ENCODE results near the gene ZBTB25. TPM values are rescaled to one million over a fixed set of nuclear protein-coding genes. Genes with fewer than 3 reads are reported as not detected.

The ZBTB25 gene
- polyA plus RNA-seq, 1 donor (not counting 4 experiments of a cell fraction or from before 2014, with no cell fraction given) = 6.8 TPM

GRCh38 chr14:64450255-64450654, 53.4 kb downstream of the ZBTB25 start:
- TF ChIP-seq EZH2 (IDR thresholded peaks at IDR 0.05; ENCODE audit: low read length) (no peak), CTCF (optimal IDR thresholded peaks at IDR 0.05 in 1 of 3, IDR thresholded peaks at IDR 0.05 in 1 of 3, conservative IDR thresholded peaks at IDR 0.05 in 1 of 3; ENCODE audit: extremely low read depth in 1 of 3, insufficient read depth in 2 of 3, low read length in 3 of 3) (no peak)
- H3K4me3 ChIP-seq (ENCODE audit: control insufficient read depth in 2 of 3, extremely low read depth in 1 of 3, insufficient read depth in 2 of 3, low read depth in 1 of 3, low read length in 3 of 3) = no peak overlapping the region
- H3K9me3 ChIP-seq (ENCODE audit: control insufficient read depth, low read depth, low read length) = no peaks in the 10 kb centered on the region
- FAIRE-seq (no peak), DNase-seq (ENCODE audit: low read depth, low spot score) (no peak)
- no peak overlapping the region for H3K27ac ChIP-seq (ENCODE audit: control insufficient read depth, insufficient read depth, low read length)
- peaks cover 24 to 29% of the 10 kb centered on the region in 2 experiments for H3K36me3 ChIP-seq (ENCODE audit: control insufficient read depth in 2 of 2, extremely low read depth in 1 of 2, insufficient read depth in 2 of 2, low read length in 2 of 2)
- H3K27me3 ChIP-seq (ENCODE audit: control insufficient read depth, extremely low read depth, insufficient read depth, low read length) = no peaks in the 10 kb centered on the region
- no peak overlapping the region for H2AFZ ChIP-seq (ENCODE audit: control insufficient read depth, low read length)
- dilution Hi-C loops (cut with MboI; ENCODE audit: extremely low pct_ligation_motif_present, low sequenced_read_pairs) = no loop called here
- no peak overlapping the region for H3K9ac ChIP-seq (ENCODE audit: control insufficient read depth, extremely low read depth, insufficient read depth, low read length)
- no peak overlapping the region for H3K4me2 ChIP-seq (ENCODE audit: control insufficient read depth, extremely low read depth, insufficient read depth, low read depth, low read length)
- H3K9me1 ChIP-seq (ENCODE audit: control insufficient read depth, extremely low read depth, insufficient read depth, low read length) = no peaks in the 10 kb centered on the region
- H4K20me1 ChIP-seq (ENCODE audit: control insufficient read depth, extremely low read depth, insufficient read depth, low read length) = no peaks in the 10 kb centered on the region
- no peaks in the 10 kb centered on the region for H3K4me1 ChIP-seq (ENCODE audit: control insufficient read depth, extremely low read depth, insufficient read depth, low read length)
- no peaks in the 10 kb centered on the region for H3K79me2 ChIP-seq (ENCODE audit: control insufficient read depth, insufficient read depth, low read length)

DNA sequence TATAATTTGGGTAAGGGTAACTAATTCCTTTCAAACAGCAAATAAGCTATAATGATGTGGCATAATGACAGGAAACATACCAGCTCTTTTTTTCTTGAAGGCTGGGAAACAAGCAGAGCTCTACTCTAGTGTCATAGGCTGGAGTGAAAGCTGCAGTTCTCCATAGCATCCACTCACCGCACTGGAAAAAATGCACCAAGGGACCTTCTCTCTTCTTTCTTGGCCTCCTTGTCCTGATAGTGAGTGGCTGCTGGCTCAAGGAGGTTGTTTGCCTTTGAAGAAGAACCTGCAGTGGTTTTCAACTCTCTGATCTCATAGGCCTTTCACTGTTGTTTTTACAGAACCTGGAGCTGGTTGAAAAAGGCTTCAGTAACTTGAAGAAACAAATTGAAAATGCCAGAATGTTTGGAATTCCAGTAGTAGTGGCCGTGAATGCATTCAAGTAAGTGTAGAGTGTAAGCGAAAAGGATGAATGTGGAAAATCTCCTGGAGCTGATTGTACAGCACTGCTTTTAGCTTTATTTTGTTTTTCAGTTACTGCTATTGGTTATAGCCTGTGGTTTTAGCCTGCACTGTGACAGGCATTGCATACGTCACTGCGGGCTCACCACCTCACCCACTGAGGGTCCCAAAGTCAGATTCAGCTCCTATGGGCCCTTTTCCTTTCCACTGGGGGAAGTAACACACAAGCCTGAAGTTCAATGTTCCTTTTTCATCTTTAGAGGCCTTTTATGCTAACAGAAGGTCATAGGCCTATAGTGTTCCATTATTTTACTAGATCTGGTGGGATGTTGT, 55.6 kb downstream of the ZBTB25 start:
- Histone ChIP-seq H3K9ac (ENCODE audit: control insufficient read depth, extremely low read depth, insufficient read depth, low read length) (no peak overlapping the region), H3K4me3 (ENCODE audit: control insufficient read depth in 2 of 3, extremely low read depth in 1 of 3, insufficient read depth in 2 of 3, low read depth in 1 of 3, low read length in 3 of 3) (no peak overlapping the region), H3K4me2 (ENCODE audit: control insufficient read depth, extremely low read depth, insufficient read depth, low read depth, low read length) (no peak overlapping the region), H3K79me2 (ENCODE audit: control insufficient read depth, insufficient read depth, low read length) (no peaks in the 10 kb centered on the region), H3K9me1 (ENCODE audit: control insufficient read depth, extremely low read depth, insufficient read depth, low read length) (no peaks in the 10 kb centered on the region), H3K27me3 (ENCODE audit: control insufficient read depth, extremely low read depth, insufficient read depth, low read length) (no peaks in the 10 kb centered on the region), H3K9me3 (ENCODE audit: control insufficient read depth, low read depth, low read length) (no peaks in the 10 kb centered on the region), H2AFZ (ENCODE audit: control insufficient read depth, low read length) (no peak overlapping the region), H3K27ac (ENCODE audit: control insufficient read depth, insufficient read depth, low read length) (no peak overlapping the region), H3K36me3 (ENCODE audit: control insufficient read depth in 2 of 2, extremely low read depth in 1 of 2, insufficient read depth in 2 of 2, low read length in 2 of 2) (peaks cover 29 to 41% of the 10 kb centered on the region in 2 experiments), H3K4me1 (ENCODE audit: control insufficient read depth, extremely low read depth, insufficient read depth, low read length) (no peaks in the 10 kb centered on the region), H4K20me1 (ENCODE audit: control insufficient read depth, extremely low read depth, insufficient read depth, low read length) (no peaks in the 10 kb centered on the region)
- no peak for DNase-seq (ENCODE audit: low read depth, low spot score)
- no peak for FAIRE-seq
- TF ChIP-seq EZH2 (IDR thresholded peaks at IDR 0.05; ENCODE audit: low read length) = no peak
- TF ChIP-seq CTCF (optimal IDR thresholded peaks at IDR 0.05 in 1 of 3, IDR thresholded peaks at IDR 0.05 in 1 of 3, conservative IDR thresholded peaks at IDR 0.05 in 1 of 3; ENCODE audit: extremely low read depth in 1 of 3, insufficient read depth in 2 of 3, low read length in 3 of 3) = no peak
- dilution Hi-C loops (cut with MboI; ENCODE audit: extremely low pct_ligation_motif_present, low sequenced_read_pairs) = no loop called here
